ENCODE data around the gene THADA. TPM values are rescaled to one million over a fixed set of nuclear protein-coding genes. Genes with fewer than 3 reads are reported as not detected.

The THADA gene
- total RNA-seq, 4 donors from 2014 or later, result 49.9 to 90.2 (median 65.2) TPM

DNA sequence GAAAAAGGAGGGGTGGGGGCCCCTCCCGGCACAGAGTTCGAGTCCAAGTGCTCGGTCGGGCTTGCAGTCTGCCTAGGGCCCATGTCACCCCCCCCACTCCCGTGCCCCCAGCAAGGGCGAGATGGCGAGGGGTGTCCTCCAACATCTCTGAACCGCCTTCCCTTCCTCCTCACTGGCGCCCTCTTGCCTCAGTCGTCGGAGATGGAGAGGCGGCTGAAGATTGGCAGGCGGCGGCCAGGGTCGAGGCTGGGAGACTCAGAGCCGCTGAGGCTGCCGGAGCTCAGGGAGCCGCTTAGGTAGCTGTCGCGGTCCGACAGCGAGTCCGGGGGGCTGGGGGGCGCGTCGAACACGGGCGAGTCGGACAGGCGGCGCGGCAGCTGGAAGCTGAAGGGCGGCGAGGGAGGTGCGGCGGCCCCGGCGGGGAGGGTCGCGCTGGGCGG, 371.7 kb downstream of the THADA start:
- Histone ChIP-seq H3K27me3 (no peaks in the 10 kb centered on the region), H3K4me1 (peaks cover 26 to 37% of the 10 kb centered on the region in 2 donors), H3K4me3 (replicated peaks in 1 of 3) (peak overlapping the region; percentile 91 to 99 (median 97)), H3K9me3 (no peaks in the 10 kb centered on the region), H3K36me3 (peaks cover 44 to 45% of the 10 kb centered on the region in 2 donors), H3K27ac (peak overlapping the region; percentile 99 to 100 (median 100))
- intact Hi-C loops (cut with DNase I), result loop anchor here (5.0 kb wide), 1 partner anchor 397 kb away; no protein-coding TSS in a partner anchor
- TF ChIP-seq, protein P1, sequence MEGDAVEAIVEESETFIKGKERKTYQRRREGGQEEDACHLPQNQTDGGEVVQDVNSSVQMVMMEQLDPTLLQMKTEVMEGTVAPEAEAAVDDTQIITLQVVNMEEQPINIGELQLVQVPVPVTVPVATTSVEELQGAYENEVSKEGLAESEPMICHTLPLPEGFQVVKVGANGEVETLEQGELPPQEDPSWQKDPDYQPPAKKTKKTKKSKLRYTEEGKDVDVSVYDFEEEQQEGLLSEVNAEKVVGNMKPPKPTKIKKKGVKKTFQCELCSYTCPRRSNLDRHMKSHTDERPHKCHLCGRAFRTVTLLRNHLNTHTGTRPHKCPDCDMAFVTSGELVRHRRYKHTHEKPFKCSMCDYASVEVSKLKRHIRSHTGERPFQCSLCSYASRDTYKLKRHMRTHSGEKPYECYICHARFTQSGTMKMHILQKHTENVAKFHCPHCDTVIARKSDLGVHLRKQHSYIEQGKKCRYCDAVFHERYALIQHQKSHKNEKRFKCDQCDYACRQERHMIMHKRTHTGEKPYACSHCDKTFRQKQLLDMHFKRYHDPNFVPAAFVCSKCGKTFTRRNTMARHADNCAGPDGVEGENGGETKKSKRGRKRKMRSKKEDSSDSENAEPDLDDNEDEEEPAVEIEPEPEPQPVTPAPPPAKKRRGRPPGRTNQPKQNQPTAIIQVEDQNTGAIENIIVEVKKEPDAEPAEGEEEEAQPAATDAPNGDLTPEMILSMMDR (IDR thresholded peaks at IDR 0.05), result peak in 2 of 6 experiments; percentile 11 to 12
- no peak for TF ChIP-seq POLR2A (IDR thresholded peaks at IDR 0.05)
- DNase-seq, result peak; percentile 55 to 57
- WGBS, 2 donors, result 0% methylated on average over 15 to 18 of the region's 41 CpGs

DNA sequence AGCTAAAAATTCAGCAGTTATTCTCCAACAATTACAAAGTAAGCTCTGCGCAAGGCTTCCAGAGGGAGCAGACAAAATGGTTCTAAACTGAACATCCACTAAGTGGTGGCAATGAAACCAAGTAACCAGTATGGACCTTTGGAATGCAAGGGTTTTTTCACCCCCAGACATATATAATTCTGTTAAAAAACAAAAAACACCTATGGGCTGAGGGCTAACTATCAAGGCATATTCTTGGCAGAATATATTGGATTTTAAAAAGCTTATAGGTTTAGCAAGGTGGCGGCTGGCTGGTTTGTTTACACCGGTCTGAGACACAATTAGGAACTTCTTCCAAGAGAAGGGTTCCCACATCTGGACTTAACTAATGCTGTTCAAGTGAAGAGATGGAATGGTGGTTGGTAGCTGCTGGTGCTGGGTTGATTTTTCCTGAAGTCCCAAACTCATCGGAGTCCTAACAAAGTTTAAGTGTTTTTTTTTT, 372.3 kb downstream of the THADA start:
- DNase-seq, result no peak
- TF ChIP-seq, protein P1 (IDR thresholded peaks at IDR 0.05), result no peak
- TF ChIP-seq POLR2A (IDR thresholded peaks at IDR 0.05), result no peak
- intact Hi-C loops (cut with DNase I), result loop anchor here (5.0 kb wide), 1 partner anchor 396 kb away; no protein-coding TSS in a partner anchor

DNA sequence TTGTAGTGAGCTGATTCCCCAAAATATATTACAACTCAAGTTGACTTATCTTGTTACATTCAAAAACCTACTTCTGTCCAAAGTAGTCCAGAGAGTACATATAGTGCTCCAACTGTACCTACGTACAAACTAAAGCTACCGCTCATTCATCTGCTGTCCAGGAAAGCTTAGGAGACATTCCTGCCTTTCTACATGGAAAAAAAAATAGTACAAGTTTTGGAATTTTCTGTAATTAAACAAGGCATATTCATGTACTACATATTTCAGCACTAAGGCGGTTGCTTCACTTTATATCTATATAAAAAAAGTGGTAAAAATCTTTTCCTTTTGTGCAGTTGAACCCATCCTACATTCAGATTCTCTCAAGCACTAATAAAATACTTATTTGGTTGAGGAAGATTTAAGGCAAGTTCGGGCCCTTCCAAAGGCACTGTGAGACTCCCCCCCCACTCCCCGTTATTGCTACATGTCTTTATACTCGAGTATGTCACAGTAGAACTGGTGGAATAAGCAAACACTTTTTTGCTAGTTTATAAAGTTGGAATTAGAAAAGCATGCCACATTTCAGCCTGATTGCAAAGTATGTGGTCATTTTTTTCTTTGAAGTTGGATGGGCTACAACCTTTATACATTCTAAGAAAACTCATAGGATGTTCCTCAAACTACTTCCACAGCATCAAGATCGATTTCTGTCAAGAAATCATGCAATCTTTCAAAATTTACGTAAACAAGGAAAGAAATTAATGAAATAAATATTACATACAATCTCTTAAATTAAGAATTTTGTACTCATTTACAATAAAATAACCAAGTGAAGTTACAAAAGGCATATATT, 373.1 kb downstream of the THADA start:
- H3K4me1 ChIP-seq, result peaks cover 26 to 37% of the 10 kb centered on the region in 2 donors
- TF ChIP-seq POLR2A (IDR thresholded peaks at IDR 0.05), result peak in 1 of 2 donors; percentile 26
- TF ChIP-seq, protein P1 (IDR thresholded peaks at IDR 0.05), result no peak
- WGBS, 2 donors, result 2% methylated on average over 8 of the region's 8 CpGs

More for the DNA sequence above, 372.3 kb downstream of the THADA start:
- 0 to 6% methylated on average over 4 of the region's 4 CpGs for WGBS, 2 donors
- peaks cover 26 to 37% of the 10 kb centered on the region in 2 donors for H3K4me1 ChIP-seq
- peak overlapping the region; percentile 99 to 100 (median 100) for H3K27ac ChIP-seq
- no peaks in the 10 kb centered on the region for H3K27me3 ChIP-seq
- no peaks in the 10 kb centered on the region for H3K9me3 ChIP-seq
- H3K36me3 ChIP-seq, result peaks cover 44 to 45% of the 10 kb centered on the region in 2 donors
- H3K4me3 ChIP-seq (replicated peaks in 1 of 3), result peak overlapping the region; percentile 59 to 99 (median 91)

DNA sequence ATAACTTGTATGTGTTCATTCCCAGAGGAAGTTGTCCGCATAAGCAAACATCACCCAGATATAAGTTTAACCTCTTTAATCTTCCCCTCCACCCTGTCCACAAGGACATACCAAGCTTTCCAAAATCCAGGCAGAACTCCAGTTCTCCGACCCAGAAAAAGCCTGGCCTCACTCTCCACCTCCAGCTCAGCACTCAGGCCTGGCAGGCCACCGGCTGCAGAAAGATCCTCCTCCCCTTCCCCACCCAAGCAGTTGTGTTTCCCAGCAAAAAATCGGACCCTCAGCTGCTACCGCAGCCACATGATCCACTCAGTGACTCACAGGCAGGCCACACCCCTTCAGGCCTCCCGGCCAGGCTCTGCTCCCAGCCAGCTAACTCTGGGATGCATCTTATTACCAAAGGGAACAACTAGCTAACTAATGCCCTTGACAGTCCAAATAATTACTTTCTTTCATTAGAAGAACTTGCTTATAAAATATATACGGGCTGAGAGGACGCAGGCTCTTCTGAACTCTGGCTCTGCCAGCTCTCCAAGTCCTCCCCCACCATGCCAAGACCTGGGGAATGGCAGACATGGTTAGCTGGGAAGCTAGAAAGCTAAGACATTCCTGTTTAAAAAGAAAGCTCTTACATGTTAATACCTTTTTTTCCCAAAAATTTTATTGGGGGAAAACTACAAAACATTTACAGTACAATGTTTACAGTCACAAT, 373.9 kb downstream of the THADA start:
- WGBS, 2 donors, result 0 to 1% methylated on average over 8 of the region's 8 CpGs
- no peaks in the 10 kb centered on the region for H3K27me3 ChIP-seq
- peak overlapping the region in 2 of 3 donors; percentile 91 to 99 for H3K4me3 ChIP-seq (replicated peaks in 1 of 3)
- peak in 1 of 2 donors; percentile 76 for TF ChIP-seq POLR2A (IDR thresholded peaks at IDR 0.05)
- TF ChIP-seq, protein P1 (IDR thresholded peaks at IDR 0.05), result no peak
- intact Hi-C loops (cut with DNase I), result loop anchor here (5.0 kb wide), 1 partner anchor 395 kb away; no protein-coding TSS in a partner anchor
- H3K27ac ChIP-seq, result peak overlapping the region; percentile 99 to 100 (median 100)
- H3K9me3 ChIP-seq, result no peaks in the 10 kb centered on the region
- peaks cover 30 to 41% of the 10 kb centered on the region in 2 donors for H3K4me1 ChIP-seq
- peak; percentile 89 for DNase-seq
- H3K36me3 ChIP-seq, result peaks cover 44 to 45% of the 10 kb centered on the region in 2 donors

More for the DNA sequence above, 373.1 kb downstream of the THADA start:
- Histone ChIP-seq H3K27ac (peak overlapping the region; percentile 99 to 100 (median 100)), H3K36me3 (peaks cover 44 to 45% of the 10 kb centered on the region in 2 donors), H3K9me3 (no peaks in the 10 kb centered on the region), H3K4me3 (replicated peaks in 1 of 3) (peak overlapping the region in 2 of 3 donors; percentile 91 to 99), H3K27me3 (no peaks in the 10 kb centered on the region)
- intact Hi-C loops (cut with DNase I), result loop anchor here (5.0 kb wide), 1 partner anchor 395 kb away; no protein-coding TSS in a partner anchor
- no peak for DNase-seq

Data from thyroid gland (tissue), 4 donors.